Measurements from ENCODE around the gene IGFBP3.
A peak's percentile ranks its signal among the peaks of the same experiment; 100 is the strongest.

IGFBP3 gene

DNA sequence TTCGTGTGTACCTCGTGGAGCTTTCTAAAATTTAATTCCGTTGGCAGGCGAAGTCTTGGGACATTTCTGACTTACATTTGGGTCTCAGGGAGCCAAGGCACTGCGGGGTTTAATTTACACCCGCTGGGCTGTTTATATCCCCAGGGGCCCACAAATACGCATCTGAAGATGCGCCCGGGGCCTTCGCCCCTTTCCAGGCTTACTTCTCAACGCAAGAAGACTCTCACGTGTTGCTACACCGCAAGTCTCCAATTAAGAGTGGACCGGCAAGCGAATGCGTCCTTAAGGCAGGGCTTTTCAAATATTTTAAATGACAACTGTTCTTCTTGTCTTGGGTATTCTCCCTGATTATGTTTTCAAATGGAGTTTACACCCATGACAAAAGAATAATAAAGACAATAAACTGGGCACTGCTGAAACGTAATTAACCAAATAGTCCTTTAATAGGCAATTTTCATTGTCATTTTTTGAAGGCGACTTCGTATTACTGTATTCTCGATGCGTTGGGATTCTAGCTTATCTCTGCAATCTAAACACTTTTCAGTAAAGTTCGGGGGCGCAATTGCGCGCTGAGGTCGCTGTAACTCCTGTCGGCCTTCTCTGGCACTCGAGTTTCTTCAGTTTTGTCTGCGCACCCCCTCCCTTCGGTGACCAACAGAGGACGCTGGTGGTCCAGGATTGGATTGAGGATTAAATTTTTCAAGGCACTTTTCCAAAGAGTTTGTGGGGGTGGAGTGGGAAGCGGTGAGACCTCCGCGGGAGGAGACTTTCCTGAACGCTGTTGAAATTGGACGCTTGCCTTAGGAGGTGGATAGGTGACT is 837 bp upstream of the IGFBP3 start:
- no peak overlapping the region for H3K9ac ChIP-seq (ENCODE audit: low read length)
- no peak overlapping the region for H3K27ac ChIP-seq (ENCODE audit: low read depth, low read length)
- H3K36me3 ChIP-seq (ENCODE audit: insufficient read depth, low read length): no peaks in the 10 kb centered on the region
- H3K27me3 ChIP-seq (ENCODE audit: control insufficient read depth in 1 of 2, insufficient read depth in 2 of 2, low read length in 2 of 2): peaks cover 17 to 36% of the 10 kb centered on the region in 2 donors
- H3K4me1 ChIP-seq (ENCODE audit: insufficient read depth, low read length): peaks cover 39% of the 10 kb centered on the region
- H3K4me3 ChIP-seq (ENCODE audit: low read depth in 1 of 2, low read length in 2 of 2): peak overlapping the region in 1 of 2 donors; percentile 53
- no peaks in the 10 kb centered on the region for H3K9me3 ChIP-seq (ENCODE audit: low read length)

- Histone ChIP-seq H3K9me3 (ENCODE audit: low read length) (no peaks in the 10 kb centered on the region), H3K27me3 (ENCODE audit: control insufficient read depth in 1 of 2, insufficient read depth in 2 of 2, low read length in 2 of 2) (peaks cover 17 to 36% of the 10 kb centered on the region in 2 donors), H3K4me1 (ENCODE audit: insufficient read depth, low read length) (peaks cover 39% of the 10 kb centered on the region), H3K4me3 (ENCODE audit: low read depth in 1 of 2, low read length in 2 of 2) (peak overlapping the region; percentile 15 to 53), H3K9ac (ENCODE audit: low read length) (no peak overlapping the region), H3K36me3 (ENCODE audit: insufficient read depth, low read length) (no peaks in the 10 kb centered on the region), H3K27ac (ENCODE audit: low read depth, low read length) (no peak overlapping the region)
Observed at GRCh38 chr7:45921381-45921698, 268 bp upstream of the IGFBP3 start.

DNA sequence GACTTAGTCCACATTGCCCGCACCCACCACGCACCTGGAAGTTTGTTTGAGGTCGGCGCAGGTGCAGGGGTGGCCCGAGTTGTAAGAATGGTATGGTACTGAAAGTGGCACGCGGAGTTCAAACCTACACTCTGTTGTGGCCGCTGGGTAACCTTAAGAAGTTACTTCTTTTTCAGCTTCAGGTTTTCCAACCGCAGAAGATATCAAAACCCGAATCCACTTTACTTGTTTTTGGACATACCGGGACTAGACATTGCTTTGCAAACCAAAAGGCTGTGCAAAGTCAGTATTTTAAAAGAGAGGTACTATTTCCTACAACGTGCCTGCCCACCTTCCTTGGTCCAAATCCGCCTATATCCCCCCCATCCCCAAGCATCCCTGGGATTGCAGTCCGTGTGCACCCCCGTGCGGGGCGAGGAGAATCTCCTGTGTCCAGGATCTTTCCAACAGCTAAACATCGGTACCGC is 1.0 kb downstream of the IGFBP3 start:
- no peak overlapping the region for H3K9ac ChIP-seq (ENCODE audit: low read length)
- H3K36me3 ChIP-seq (ENCODE audit: insufficient read depth, low read length): no peaks in the 10 kb centered on the region
- H3K27me3 ChIP-seq (ENCODE audit: control insufficient read depth in 1 of 2, insufficient read depth in 2 of 2, low read length in 2 of 2): peaks cover 17 to 36% of the 10 kb centered on the region in 2 donors
- H3K27ac ChIP-seq (ENCODE audit: low read depth, low read length): no peak overlapping the region
- H3K9me3 ChIP-seq (ENCODE audit: low read length): no peaks in the 10 kb centered on the region
- H3K4me1 ChIP-seq (ENCODE audit: insufficient read depth, low read length): peaks cover 39% of the 10 kb centered on the region
- H3K4me3 ChIP-seq (ENCODE audit: low read depth in 1 of 2, low read length in 2 of 2): peak overlapping the region; percentile 23 to 43

- no peaks in the 10 kb centered on the region for H3K36me3 ChIP-seq (ENCODE audit: insufficient read depth, low read length)
- H3K9ac ChIP-seq (ENCODE audit: low read length): no peak overlapping the region
- peaks cover 39% of the 10 kb centered on the region for H3K4me1 ChIP-seq (ENCODE audit: insufficient read depth, low read length)
- no peaks in the 10 kb centered on the region for H3K9me3 ChIP-seq (ENCODE audit: low read length)
- no peak overlapping the region for H3K27ac ChIP-seq (ENCODE audit: low read depth, low read length)
- peak overlapping the region in 1 of 2 donors; percentile 43 for H3K4me3 ChIP-seq (ENCODE audit: low read depth in 1 of 2, low read length in 2 of 2)
- peaks cover 23 to 36% of the 10 kb centered on the region in 2 donors for H3K27me3 ChIP-seq (ENCODE audit: control insufficient read depth in 1 of 2, insufficient read depth in 2 of 2, low read length in 2 of 2)
Observed at GRCh38 chr7:45919231-45919784, 1.8 kb downstream of the IGFBP3 start.

- Histone ChIP-seq H3K4me3 (ENCODE audit: low read depth in 1 of 2, low read length in 2 of 2) (no peak overlapping the region), H3K9me3 (ENCODE audit: low read length) (no peaks in the 10 kb centered on the region), H3K27me3 (ENCODE audit: control insufficient read depth in 1 of 2, insufficient read depth in 2 of 2, low read length in 2 of 2) (peaks cover 23 to 36% of the 10 kb centered on the region in 2 donors), H3K36me3 (ENCODE audit: insufficient read depth, low read length) (no peaks in the 10 kb centered on the region), H3K9ac (ENCODE audit: low read length) (no peak overlapping the region), H3K27ac (ENCODE audit: low read depth, low read length) (no peak overlapping the region), H3K4me1 (ENCODE audit: insufficient read depth, low read length) (peaks cover 39% of the 10 kb centered on the region)
Observed at GRCh38 chr7:45918556-45918955, 2.5 kb downstream of the IGFBP3 start.

- Histone ChIP-seq H3K27ac (ENCODE audit: low read depth, low read length) (no peak overlapping the region), H3K9me3 (ENCODE audit: low read length) (no peaks in the 10 kb centered on the region), H3K27me3 (ENCODE audit: control insufficient read depth in 1 of 2, insufficient read depth in 2 of 2, low read length in 2 of 2) (peaks cover 23 to 31% of the 10 kb centered on the region in 2 donors), H3K36me3 (ENCODE audit: insufficient read depth, low read length) (no peaks in the 10 kb centered on the region), H3K9ac (ENCODE audit: low read length) (no peak overlapping the region), H3K4me3 (ENCODE audit: low read depth in 1 of 2, low read length in 2 of 2) (peak overlapping the region in 1 of 2 donors; percentile 14), H3K4me1 (ENCODE audit: insufficient read depth, low read length) (peaks cover 34% of the 10 kb centered on the region)
Observed at GRCh38 chr7:45917658-45918057, 3.4 kb downstream of the IGFBP3 start.

DNA sequence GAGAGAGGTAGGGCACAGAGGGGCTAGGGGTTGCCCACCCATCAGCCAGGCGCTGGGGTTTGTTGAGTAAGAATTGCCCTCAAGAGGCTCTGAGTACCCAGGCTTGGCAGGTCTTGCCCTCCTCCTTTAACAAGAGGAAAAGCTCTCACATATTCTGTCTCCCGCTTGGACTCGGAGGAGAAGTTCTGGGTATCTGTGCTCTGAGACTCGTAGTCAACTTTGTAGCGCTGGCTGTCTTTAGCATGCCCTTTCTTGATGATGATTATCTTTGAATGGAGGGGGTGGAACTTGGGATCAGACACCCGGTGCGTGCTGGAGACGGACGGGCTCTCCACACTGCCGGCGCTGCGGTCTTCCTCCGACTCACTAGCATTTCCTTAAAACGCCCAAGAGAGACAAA is 4.0 kb downstream of the IGFBP3 start:
- peaks cover 28% of the 10 kb centered on the region for H3K4me1 ChIP-seq (ENCODE audit: insufficient read depth, low read length)
- no peak overlapping the region for H3K4me3 ChIP-seq (ENCODE audit: low read depth in 1 of 2, low read length in 2 of 2)
- no peak overlapping the region for H3K9ac ChIP-seq (ENCODE audit: low read length)
- no peaks in the 10 kb centered on the region for H3K9me3 ChIP-seq (ENCODE audit: low read length)
- H3K36me3 ChIP-seq (ENCODE audit: insufficient read depth, low read length): no peaks in the 10 kb centered on the region
- H3K27me3 ChIP-seq (ENCODE audit: control insufficient read depth in 1 of 2, insufficient read depth in 2 of 2, low read length in 2 of 2): peaks cover 19 to 25% of the 10 kb centered on the region in 2 donors
- H3K27ac ChIP-seq (ENCODE audit: low read depth, low read length): no peak overlapping the region

- no peak overlapping the region for H3K4me3 ChIP-seq (ENCODE audit: low read depth in 1 of 2, low read length in 2 of 2)
- no peaks in the 10 kb centered on the region for H3K36me3 ChIP-seq (ENCODE audit: insufficient read depth, low read length)
- H3K27ac ChIP-seq (ENCODE audit: low read depth, low read length): no peak overlapping the region
- peaks cover 21% of the 10 kb centered on the region for H3K4me1 ChIP-seq (ENCODE audit: insufficient read depth, low read length)
- no peaks in the 10 kb centered on the region for H3K9me3 ChIP-seq (ENCODE audit: low read length)
- no peak overlapping the region for H3K9ac ChIP-seq (ENCODE audit: low read length)
- peaks cover 11 to 22% of the 10 kb centered on the region in 2 donors for H3K27me3 ChIP-seq (ENCODE audit: control insufficient read depth in 1 of 2, insufficient read depth in 2 of 2, low read length in 2 of 2)
Observed at GRCh38 chr7:45915606-45916005, 5.5 kb downstream of the IGFBP3 start.

DNA sequence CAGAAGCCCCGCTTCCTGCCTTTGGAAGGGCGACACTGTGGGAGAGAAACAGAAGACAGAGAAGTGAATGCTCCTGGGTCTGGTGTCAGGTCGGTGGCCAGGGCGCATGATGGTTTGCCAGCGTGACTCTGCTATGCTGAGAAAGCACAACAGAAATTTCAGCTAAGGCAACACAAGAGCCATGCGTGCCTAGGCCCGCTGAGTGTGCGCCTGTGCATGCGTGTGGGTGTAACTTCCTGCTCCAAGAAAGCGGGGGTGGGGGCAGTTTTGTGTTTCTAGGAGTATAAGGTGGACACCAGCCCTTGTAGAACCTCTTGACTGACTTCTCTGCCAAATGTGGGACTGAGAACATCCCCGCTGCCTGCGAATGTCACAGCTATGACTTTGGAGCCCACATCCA is 6.2 kb downstream of the IGFBP3 start:
- Histone ChIP-seq H3K9ac (ENCODE audit: low read length) (no peak overlapping the region), H3K4me1 (ENCODE audit: insufficient read depth, low read length) (peaks cover 16% of the 10 kb centered on the region), H3K36me3 (ENCODE audit: insufficient read depth, low read length) (no peaks in the 10 kb centered on the region), H3K9me3 (ENCODE audit: low read length) (no peaks in the 10 kb centered on the region), H3K4me3 (ENCODE audit: low read depth in 1 of 2, low read length in 2 of 2) (no peak overlapping the region), H3K27me3 (ENCODE audit: control insufficient read depth in 1 of 2, insufficient read depth in 2 of 2, low read length in 2 of 2) (peaks cover 11 to 18% of the 10 kb centered on the region in 2 donors), H3K27ac (ENCODE audit: low read depth, low read length) (no peak overlapping the region)

- H3K27ac ChIP-seq (ENCODE audit: low read depth, low read length): no peak overlapping the region
- peaks cover 4% of the 10 kb centered on the region for H3K4me1 ChIP-seq (ENCODE audit: insufficient read depth, low read length)
- peaks cover 2 to 9% of the 10 kb centered on the region in 2 donors for H3K27me3 ChIP-seq (ENCODE audit: control insufficient read depth in 1 of 2, insufficient read depth in 2 of 2, low read length in 2 of 2)
- H3K9me3 ChIP-seq (ENCODE audit: low read length): no peaks in the 10 kb centered on the region
- no peaks in the 10 kb centered on the region for H3K36me3 ChIP-seq (ENCODE audit: insufficient read depth, low read length)
- H3K4me3 ChIP-seq (ENCODE audit: low read depth in 1 of 2, low read length in 2 of 2): no peak overlapping the region
- H3K9ac ChIP-seq (ENCODE audit: low read length): no peak overlapping the region
Observed at GRCh38 chr7:45912972-45913371, 8.1 kb downstream of the IGFBP3 start.

DNA sequence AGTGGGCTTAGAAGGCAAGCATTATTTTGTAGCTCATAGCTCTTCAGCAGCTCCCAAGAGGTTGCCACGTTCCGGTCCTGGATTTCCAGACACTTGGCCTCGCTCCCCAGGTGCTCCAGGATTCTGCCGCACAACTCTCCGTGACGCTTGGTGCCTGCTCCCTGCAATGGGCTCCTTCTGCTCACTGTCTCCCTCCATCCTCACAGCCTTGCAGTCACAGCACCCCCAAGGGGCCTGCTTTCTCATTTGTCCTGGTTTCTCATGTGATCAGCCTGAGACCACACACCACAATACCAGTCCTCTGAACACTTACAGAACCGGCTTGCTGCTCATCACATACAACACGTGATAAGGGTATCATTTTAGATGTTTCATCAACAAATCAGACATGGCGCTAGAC is 9.8 kb downstream of the IGFBP3 start:
- H3K9me3 ChIP-seq (ENCODE audit: low read length): no peaks in the 10 kb centered on the region
- H3K36me3 ChIP-seq (ENCODE audit: insufficient read depth, low read length): no peaks in the 10 kb centered on the region
- no peaks in the 10 kb centered on the region for H3K4me1 ChIP-seq (ENCODE audit: insufficient read depth, low read length)
- H3K27me3 ChIP-seq (ENCODE audit: control insufficient read depth in 1 of 2, insufficient read depth in 2 of 2, low read length in 2 of 2): peaks cover 0 to 6% of the 10 kb centered on the region in 2 donors
- H3K27ac ChIP-seq (ENCODE audit: low read depth, low read length): no peak overlapping the region
- no peak overlapping the region for H3K9ac ChIP-seq (ENCODE audit: low read length)
- H3K4me3 ChIP-seq (ENCODE audit: low read depth in 1 of 2, low read length in 2 of 2): no peak overlapping the region

Measured in muscle layer of colon (tissue), 2 donors.